ENCODE data around the gene GALNT17. TPM values are rescaled to one million over a fixed set of nuclear protein-coding genes. Genes with fewer than 3 reads are reported as not detected.

Gene GALNT17
- total RNA-seq, 1 donor: 0.18 TPM

DNA sequence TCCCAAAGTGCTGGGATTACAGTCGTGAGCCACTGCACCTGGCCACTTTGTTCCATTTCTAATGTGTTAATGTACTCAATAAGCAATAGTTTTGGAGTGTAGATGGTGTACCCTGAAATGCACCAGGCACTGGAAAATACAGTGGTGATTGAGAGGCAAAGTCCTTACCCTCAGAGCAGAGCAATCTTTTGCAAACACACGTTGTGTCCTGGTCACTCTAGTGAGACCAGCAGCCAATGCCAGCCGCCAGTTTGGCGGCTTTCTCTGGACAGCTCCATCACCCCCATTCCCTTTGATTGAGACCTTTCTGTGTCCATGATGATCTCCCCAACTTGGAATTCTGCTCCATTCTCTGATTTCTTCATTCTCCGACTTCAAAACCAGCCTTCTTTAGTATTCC lies 231.3 kb downstream of the GALNT17 start:
- H3K4me3 ChIP-seq (ENCODE audit: low read depth, low read length): no peak overlapping the region
- DNase-seq (ENCODE audit: low read depth): no peak
- TF ChIP-seq CTCF (IDR thresholded peaks at IDR 0.05; ENCODE audit: insufficient read depth, low read length): no peak

GRCh38 chr7:71363627-71364026 lies 231.7 kb downstream of the GALNT17 start:
- H3K4me3 ChIP-seq (ENCODE audit: low read depth, low read length): no peak overlapping the region
- DNase-seq (ENCODE audit: low read depth): no peak
- no peak for TF ChIP-seq CTCF (IDR thresholded peaks at IDR 0.05; ENCODE audit: insufficient read depth, low read length)

- DNase-seq (ENCODE audit: low read depth): no peak
Measured at GRCh38 chr7:71364551-71364950, 232.6 kb downstream of the GALNT17 start.

GRCh38 chr7:71372991-71373390 lies 241.0 kb downstream of the GALNT17 start:
- no peak overlapping the region for H3K4me3 ChIP-seq (ENCODE audit: low read depth, low read length)
- TF ChIP-seq CTCF (IDR thresholded peaks at IDR 0.05; ENCODE audit: insufficient read depth, low read length): no peak
- no peak for DNase-seq (ENCODE audit: low read depth)

More at GRCh38 chr7:71364551-71364950, 232.6 kb downstream of the GALNT17 start:
- H3K4me3 ChIP-seq (ENCODE audit: low read depth, low read length): no peak overlapping the region
- no peak for TF ChIP-seq CTCF (IDR thresholded peaks at IDR 0.05; ENCODE audit: insufficient read depth, low read length)

DNA sequence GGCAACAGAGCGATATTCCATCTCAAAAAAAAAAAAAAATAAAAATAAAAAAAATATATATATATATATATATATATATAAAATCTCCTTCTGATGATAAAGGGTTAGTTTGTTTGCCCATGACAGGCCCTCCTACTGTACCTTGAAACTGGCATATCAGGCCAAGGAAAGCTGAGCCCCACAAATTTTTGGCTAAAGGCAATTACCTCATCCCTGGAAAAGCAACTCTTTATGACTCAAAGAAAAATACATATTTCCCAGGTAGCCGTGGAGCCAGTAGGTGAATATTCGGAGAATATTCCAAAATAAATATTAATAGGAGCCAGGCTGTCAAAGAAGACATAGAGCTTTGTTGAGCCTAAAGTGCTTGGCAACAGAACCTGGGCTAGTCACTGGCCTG lies 245.1 kb downstream of the GALNT17 start:
- no peak overlapping the region for H3K4me3 ChIP-seq (ENCODE audit: low read depth, low read length)
- DNase-seq (ENCODE audit: low read depth): no peak
- no peak for TF ChIP-seq CTCF (IDR thresholded peaks at IDR 0.05; ENCODE audit: insufficient read depth, low read length)

- no peak for TF ChIP-seq CTCF (IDR thresholded peaks at IDR 0.05; ENCODE audit: insufficient read depth, low read length)
- no peak for DNase-seq (ENCODE audit: low read depth)
- H3K4me3 ChIP-seq (ENCODE audit: low read depth, low read length): no peak overlapping the region
Measured at GRCh38 chr7:71377469-71377868, 245.5 kb downstream of the GALNT17 start.

- no peak for TF ChIP-seq CTCF (IDR thresholded peaks at IDR 0.05; ENCODE audit: insufficient read depth, low read length)
- H3K4me3 ChIP-seq (ENCODE audit: low read depth, low read length): no peak overlapping the region
- DNase-seq (ENCODE audit: low read depth): no peak
Measured at GRCh38 chr7:71384094-71384493, 252.2 kb downstream of the GALNT17 start.

All from fibroblast of the aortic adventitia (primary cell).